SK-N-SH treated with all-trans-retinoic acid at 6 μM for 48 hours (cell line): ENCODE measurements around the gene ATP6V0C.

Experiments
- ATAC-seq: fragments of 200-7000 bp; cut with Tn5 transposase; 3 replicates; pipeline ENCODE4 v1.9.1; 2020; ENCODE audit warnings: mild to moderate bottlenecking, moderate library complexity
- ARNTL ChIP-seq: fragments of 450-650 bp; formaldehyde crosslinking; IDR thresholded peaks from 2 replicates; pipeline ENCODE4 v1.5.0; 2020; ENCODE audit warnings: low read depth, mild to moderate bottlenecking, moderate library complexity, borderline replicate concordance
- BACH2 ChIP-seq: fragments of 250-450 bp; sonication (Bioruptor Pico); IDR thresholded peaks from 2 replicates; pipeline ENCODE4 v1.9.0; 2021; ENCODE audit warnings: mild to moderate bottlenecking, borderline replicate concordance
- CREB5 ChIP-seq: fragments of 250-450 bp; sonication (Bioruptor Pico); IDR thresholded peaks from 2 replicates; pipeline ENCODE4 v1.5.1; 2020; ENCODE audit warnings: low read depth, mild to moderate bottlenecking, moderate library complexity
- CSDC2 ChIP-seq: fragments of 250-450 bp; sonication (Bioruptor Pico); IDR thresholded peaks from 2 replicates; pipeline ENCODE4 v1.5.0; 2020; ENCODE audit warnings: mild to moderate bottlenecking, moderate library complexity
- CSRNP3 ChIP-seq: fragments of 250-450 bp; sonication (Bioruptor Pico); IDR thresholded peaks from 2 replicates; pipeline ENCODE4 v1.5.1; 2021; ENCODE audit warnings: mild to moderate bottlenecking, moderate library complexity
- GLIS3 ChIP-seq: fragments of 250-450 bp; sonication (Bioruptor Pico); IDR thresholded peaks from 2 replicates; pipeline ENCODE4 v1.5.0; 2020; ENCODE audit warnings: mild to moderate bottlenecking, moderate library complexity
- ISL1 ChIP-seq: fragments of 250-450 bp; sonication (Bioruptor Pico); IDR thresholded peaks from 2 replicates; pipeline ENCODE4 v2.1.2; 2022; ENCODE audit warnings: mild to moderate bottlenecking, moderate library complexity
- OSR1 ChIP-seq: fragments of 250-450 bp; sonication (Bioruptor Pico); IDR thresholded peaks from 2 replicates; pipeline ENCODE4 v1.8.0; 2022; ENCODE audit warnings: moderate library complexity, mild to moderate bottlenecking, inconsistent platforms
- PATZ1 ChIP-seq: fragments of 250-450 bp; sonication (Bioruptor Pico); IDR thresholded peaks from 2 replicates; pipeline ENCODE4 v1.8.0; 2020; ENCODE audit warnings: mild to moderate bottlenecking, moderate library complexity, borderline replicate concordance
- POU6F1 ChIP-seq: fragments of 250-450 bp; sonication (Bioruptor Pico); IDR thresholded peaks from 2 replicates; pipeline ENCODE4 v1.8.0; 2021; ENCODE audit warnings: low read depth, mild to moderate bottlenecking, moderate library complexity, borderline replicate concordance
- PPARA ChIP-seq: fragments of 250-450 bp; sonication (Bioruptor Pico); IDR thresholded peaks from 2 replicates; pipeline ENCODE4 v1.5.0; 2020; ENCODE audit warnings: mild to moderate bottlenecking, borderline replicate concordance
- RARB ChIP-seq: fragments of 250-450 bp; sonication (Bioruptor Pico); IDR thresholded peaks from 2 replicates; pipeline ENCODE4 v1.8.0; 2021; ENCODE audit warnings: mild to moderate bottlenecking, moderate library complexity
- SNAI2 ChIP-seq: fragments of 250-450 bp; sonication (Bioruptor Pico); IDR thresholded peaks from 2 replicates; pipeline ENCODE4 v1.5.0; 2020; ENCODE audit warnings: mild to moderate bottlenecking, moderate library complexity
- TCF4 ChIP-seq: fragments of 250-450 bp; sonication (Bioruptor Pico); IDR thresholded peaks from 2 replicates; pipeline ENCODE4 v1.8.0; 2021; ENCODE audit warnings: mild to moderate bottlenecking, moderate library complexity, borderline replicate concordance
- TOX ChIP-seq: fragments of 250-450 bp; sonication (Bioruptor Pico); IDR thresholded peaks from 2 replicates; pipeline ENCODE4 v1.8.0; 2021; ENCODE audit warnings: mild to moderate bottlenecking, moderate library complexity, borderline replicate concordance
- TSHZ2 ChIP-seq: fragments of 250-450 bp; sonication (Bioruptor Pico); IDR thresholded peaks from 2 replicates; pipeline ENCODE4 v1.5.0; 2020; ENCODE audit warnings: mild to moderate bottlenecking, moderate library complexity
- ZC3H10 ChIP-seq: fragments of 250-450 bp; sonication (Bioruptor Pico); IDR thresholded peaks from 2 replicates; pipeline ENCODE4 v1.5.1; 2021; ENCODE audit warnings: mild to moderate bottlenecking, moderate library complexity
- ZFP3 ChIP-seq: fragments of 250-450 bp; sonication (Bioruptor Pico); IDR thresholded peaks from 2 replicates; pipeline ENCODE4 v1.5.0; 2020; ENCODE audit warnings: mild to moderate bottlenecking, moderate library complexity
- ZFP30 ChIP-seq: fragments of 450-650 bp; formaldehyde crosslinking; IDR thresholded peaks from 2 replicates; pipeline ENCODE4 v1.5.0; 2022; ENCODE audit warnings: mild to moderate bottlenecking, moderate library complexity
- ZNF565 ChIP-seq: fragments of 450-650 bp; formaldehyde crosslinking; conservative IDR thresholded peaks from 2 replicates; pipeline ENCODE4 v1.5.0; 2020; ENCODE audit warnings: low read depth, mild to moderate bottlenecking, moderate library complexity
- ZNF70 ChIP-seq: fragments of 450-650 bp; formaldehyde crosslinking; IDR thresholded peaks from 2 replicates; pipeline ENCODE4 v1.5.0; 2020; ENCODE audit warnings: mild to moderate bottlenecking, moderate library complexity
- ZNF8 ChIP-seq: fragments of 450-650 bp; formaldehyde crosslinking; IDR thresholded peaks from 2 replicates; pipeline ENCODE4 v1.5.0; 2020; ENCODE audit warnings: mild to moderate bottlenecking, moderate library complexity

The ATP6V0C gene

GRCh38 chr16:2470603-2471015 lies 43.1 kb upstream of the ATP6V0C start:
- no peak for ATAC-seq
- TF ChIP-seq PPARA (CRISPR knock-in tag) (no peak), CSRNP3 (CRISPR knock-in tag) (no peak), TOX (no peak), CSDC2 (CRISPR knock-in tag) (no peak), ZC3H10 (CRISPR knock-in tag) (no peak)
- TF ChIP-seq, all 23 proteins: peak for 0

GRCh38 chr16:2471016-2471652 lies 42.6 kb upstream of the ATP6V0C start, which contains the start of gene NTN3:
NTN3 (plus strand) TSS chr16:2471297; CDS start chr16:2471702, 405 bp downstream.
- TF ChIP-seq PPARA (CRISPR knock-in tag) = no peak
- TF ChIP-seq ARNTL = no peak
- TF ChIP-seq ZFP3 (CRISPR knock-in tag) = no peak
- no peak for TF ChIP-seq BACH2 (CRISPR knock-in tag)
- TF ChIP-seq ZC3H10 (CRISPR knock-in tag) = no peak
- no peak for TF ChIP-seq OSR1 (CRISPR knock-in tag)
- no peak for TF ChIP-seq TCF4 (CRISPR knock-in tag)
- TF ChIP-seq SNAI2 (CRISPR knock-in tag) = no peak
- no peak for TF ChIP-seq POU6F1 (CRISPR knock-in tag)
- no peak for TF ChIP-seq ZFP30 (CRISPR knock-in tag)
- TF ChIP-seq TOX = no peak
- no peak for TF ChIP-seq PATZ1 (CRISPR knock-in tag)
- no peak for TF ChIP-seq CSRNP3 (CRISPR knock-in tag)
- TF ChIP-seq TSHZ2 (CRISPR knock-in tag) = no peak
- peak; percentile 4; the same call in 2 of the 3 replicates for ATAC-seq

GRCh38 chr16:2471653-2472487 lies 41.9 kb upstream of the ATP6V0C start:
- no peak for ATAC-seq
- TF ChIP-seq ZFP3 (CRISPR knock-in tag) = no peak
- TF ChIP-seq ZNF70 (CRISPR knock-in tag) = no peak

GRCh38 chr16:2472488-2472864 lies 41.3 kb upstream of the ATP6V0C start:
- ATAC-seq = no peak
- TF ChIP-seq GLIS3 (CRISPR knock-in tag) (no peak), ISL1 (no peak), CREB5 (no peak), RARB (no peak), ZNF565 (CRISPR knock-in tag) (no peak), TOX (no peak), BACH2 (CRISPR knock-in tag) (no peak), ZNF70 (CRISPR knock-in tag) (no peak), ZNF8 (CRISPR knock-in tag) (no peak), POU6F1 (CRISPR knock-in tag) (no peak), OSR1 (CRISPR knock-in tag) (no peak)
